ENCODE results near the gene ABCD1. TPM values are rescaled to one million over a fixed set of nuclear protein-coding genes. Genes with fewer than 3 reads are reported as not detected.

Gene ABCD1
- total and polyA plus RNA-seq, 9 of the 15 experiments (the other 6 are each of a cell fraction or from before 2014, with no cell fraction given) = 0.07 to 6.9 (median 2.2) TPM

DNA sequence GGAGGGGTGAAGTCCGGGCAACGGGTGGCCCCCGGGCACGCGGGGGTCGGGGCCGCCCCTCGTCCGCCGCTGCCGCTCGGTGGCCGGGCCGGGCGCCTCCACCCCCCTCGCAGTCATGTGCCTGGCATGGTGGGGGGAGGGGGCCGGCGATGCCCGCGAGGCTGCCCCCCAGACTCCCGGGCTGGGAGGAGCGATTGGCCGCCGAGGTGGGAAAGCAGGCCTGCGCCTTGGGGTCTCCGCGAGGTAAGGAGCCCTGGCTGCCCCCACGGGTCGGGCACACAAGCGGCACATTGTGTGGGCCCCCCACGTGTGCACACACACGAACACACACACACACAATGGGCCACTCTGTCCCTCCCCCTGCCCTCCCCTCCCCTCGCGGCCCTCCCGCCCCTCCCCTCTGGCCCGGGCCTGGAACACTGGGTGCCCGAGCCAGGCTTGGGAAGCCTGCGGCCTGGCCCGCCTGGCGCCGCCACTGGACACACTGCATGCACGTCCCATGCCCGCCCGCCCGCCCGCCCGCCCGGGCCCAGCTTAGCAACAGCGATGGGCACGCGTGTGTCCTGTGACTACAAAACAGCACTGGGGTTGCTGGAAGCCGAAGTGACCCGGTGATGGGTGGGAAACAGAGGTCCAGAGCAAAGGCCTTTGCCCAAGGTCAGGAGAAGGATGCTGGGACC is 35.6 kb upstream of the ABCD1 start (continued):
- TF ChIP-seq ZSCAN32 (CRISPR knock-in tag; IDR thresholded peaks at IDR 0.05) (no peak), ZNF384 (IDR thresholded peaks at IDR 0.05; ENCODE audit: low read depth, low read length) (no peak), PHB (CRISPR knock-in tag; IDR thresholded peaks at IDR 0.05) (no peak), RBBP5 (IDR thresholded peaks at IDR 0.05; ENCODE audit: borderline replicate concordance, insufficient read depth, low read length, poor library complexity, severe bottlenecking) (no peak), ZC3H8 (IDR thresholded peaks at IDR 0.05) (no peak), CCNT2 (IDR thresholded peaks at IDR 0.05; ENCODE audit: borderline replicate concordance, extremely low read depth, insufficient read length, low read depth, low read length) (peak; percentile 33), RBM25 (IDR thresholded peaks at IDR 0.05; ENCODE audit: low read depth, low read length, severe bottlenecking) (no peak), PHF8 (IDR thresholded peaks at IDR 0.05; ENCODE audit: borderline replicate concordance, low read length) (no peak; the same call in 1 of the 2 replicates), GATAD2B (IDR thresholded peaks at IDR 0.05; ENCODE audit: borderline replicate concordance) (no peak), MAFK (IDR thresholded peaks at IDR 0.05; ENCODE audit: low read length) (no peak), GTF2A2 (tag; IDR thresholded peaks at IDR 0.05) (no peak), POLR2G (IDR thresholded peaks at IDR 0.05; ENCODE audit: low read depth, low read length) (peak; percentile 52), GABPB2 (CRISPR knock-in tag; conservative IDR thresholded peaks at IDR 0.05) (no peak), ZFP1 (CRISPR knock-in tag; IDR thresholded peaks at IDR 0.05) (no peak), POU5F1 (IDR thresholded peaks at IDR 0.05; ENCODE audit: borderline replicate concordance, low read depth, low read length, partially characterized antibody) (no peak), ZNF77 (CRISPR knock-in tag; IDR thresholded peaks at IDR 0.05) (no peak), MECOM (CRISPR knock-in tag; IDR thresholded peaks at IDR 0.05) (no peak), JUND (IDR thresholded peaks at IDR 0.05; ENCODE audit: borderline replicate concordance, low read depth, low read length) (no peak), JUND (tag; IDR thresholded peaks at IDR 0.05; ENCODE audit: borderline replicate concordance, low read depth, low read length) (no peak), KLF1 (tag; IDR thresholded peaks at IDR 0.05) (no peak), ARID1B (IDR thresholded peaks at IDR 0.05) (no peak), TCFL5 (CRISPR knock-in tag; conservative IDR thresholded peaks at IDR 0.05) (no peak)
- TF ChIP-seq, protein P1, sequence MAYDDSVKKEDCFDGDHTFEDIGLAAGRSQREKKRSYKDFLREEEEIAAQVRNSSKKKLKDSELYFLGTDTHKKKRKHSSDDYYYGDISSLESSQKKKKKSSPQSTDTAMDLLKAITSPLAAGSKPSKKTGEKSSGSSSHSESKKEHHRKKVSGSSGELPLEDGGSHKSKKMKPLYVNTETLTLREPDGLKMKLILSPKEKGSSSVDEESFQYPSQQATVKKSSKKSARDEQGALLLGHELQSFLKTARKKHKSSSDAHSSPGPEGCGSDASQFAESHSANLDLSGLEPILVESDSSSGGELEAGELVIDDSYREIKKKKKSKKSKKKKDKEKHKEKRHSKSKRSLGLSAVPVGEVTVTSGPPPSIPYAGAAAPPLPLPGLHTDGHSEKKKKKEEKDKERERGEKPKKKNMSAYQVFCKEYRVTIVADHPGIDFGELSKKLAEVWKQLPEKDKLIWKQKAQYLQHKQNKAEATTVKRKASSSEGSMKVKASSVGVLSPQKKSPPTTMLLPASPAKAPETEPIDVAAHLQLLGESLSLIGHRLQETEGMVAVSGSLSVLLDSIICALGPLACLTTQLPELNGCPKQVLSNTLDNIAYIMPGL (CRISPR knock-in tag; IDR thresholded peaks at IDR 0.05) = no peak
- TF ChIP-seq, protein P2, sequence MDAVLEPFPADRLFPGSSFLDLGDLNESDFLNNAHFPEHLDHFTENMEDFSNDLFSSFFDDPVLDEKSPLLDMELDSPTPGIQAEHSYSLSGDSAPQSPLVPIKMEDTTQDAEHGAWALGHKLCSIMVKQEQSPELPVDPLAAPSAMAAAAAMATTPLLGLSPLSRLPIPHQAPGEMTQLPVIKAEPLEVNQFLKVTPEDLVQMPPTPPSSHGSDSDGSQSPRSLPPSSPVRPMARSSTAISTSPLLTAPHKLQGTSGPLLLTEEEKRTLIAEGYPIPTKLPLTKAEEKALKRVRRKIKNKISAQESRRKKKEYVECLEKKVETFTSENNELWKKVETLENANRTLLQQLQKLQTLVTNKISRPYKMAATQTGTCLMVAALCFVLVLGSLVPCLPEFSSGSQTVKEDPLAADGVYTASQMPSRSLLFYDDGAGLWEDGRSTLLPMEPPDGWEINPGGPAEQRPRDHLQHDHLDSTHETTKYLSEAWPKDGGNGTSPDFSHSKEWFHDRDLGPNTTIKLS (IDR thresholded peaks at IDR 0.05; ENCODE audit: borderline replicate concordance, low read depth) = no peak
- TF ChIP-seq, protein P3, sequence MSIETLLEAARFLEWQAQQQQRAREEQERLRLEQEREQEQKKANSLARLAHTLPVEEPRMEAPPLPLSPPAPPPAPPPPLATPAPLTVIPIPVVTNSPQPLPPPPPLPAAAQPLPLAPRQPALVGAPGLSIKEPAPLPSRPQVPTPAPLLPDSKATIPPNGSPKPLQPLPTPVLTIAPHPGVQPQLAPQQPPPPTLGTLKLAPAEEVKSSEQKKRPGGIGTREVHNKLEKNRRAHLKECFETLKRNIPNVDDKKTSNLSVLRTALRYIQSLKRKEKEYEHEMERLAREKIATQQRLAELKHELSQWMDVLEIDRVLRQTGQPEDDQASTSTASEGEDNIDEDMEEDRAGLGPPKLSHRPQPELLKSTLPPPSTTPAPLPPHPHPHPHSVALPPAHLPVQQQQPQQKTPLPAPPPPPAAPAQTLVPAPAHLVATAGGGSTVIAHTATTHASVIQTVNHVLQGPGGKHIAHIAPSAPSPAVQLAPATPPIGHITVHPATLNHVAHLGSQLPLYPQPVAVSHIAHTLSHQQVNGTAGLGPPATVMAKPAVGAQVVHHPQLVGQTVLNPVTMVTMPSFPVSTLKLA (conservative IDR thresholded peaks at IDR 0.05) = 0 out of 4 replicates have a peak, but pooled peaks of 1 of the 2 experiments have one; percentile 17
